Measurements from ENCODE around the gene AP4S1.
"Not testable (repeated sequence)": the region's sequence is repeated elsewhere in the genome, so short reads cannot be mapped to it uniquely, and the experiment has no call there.

The AP4S1 gene

DNA sequence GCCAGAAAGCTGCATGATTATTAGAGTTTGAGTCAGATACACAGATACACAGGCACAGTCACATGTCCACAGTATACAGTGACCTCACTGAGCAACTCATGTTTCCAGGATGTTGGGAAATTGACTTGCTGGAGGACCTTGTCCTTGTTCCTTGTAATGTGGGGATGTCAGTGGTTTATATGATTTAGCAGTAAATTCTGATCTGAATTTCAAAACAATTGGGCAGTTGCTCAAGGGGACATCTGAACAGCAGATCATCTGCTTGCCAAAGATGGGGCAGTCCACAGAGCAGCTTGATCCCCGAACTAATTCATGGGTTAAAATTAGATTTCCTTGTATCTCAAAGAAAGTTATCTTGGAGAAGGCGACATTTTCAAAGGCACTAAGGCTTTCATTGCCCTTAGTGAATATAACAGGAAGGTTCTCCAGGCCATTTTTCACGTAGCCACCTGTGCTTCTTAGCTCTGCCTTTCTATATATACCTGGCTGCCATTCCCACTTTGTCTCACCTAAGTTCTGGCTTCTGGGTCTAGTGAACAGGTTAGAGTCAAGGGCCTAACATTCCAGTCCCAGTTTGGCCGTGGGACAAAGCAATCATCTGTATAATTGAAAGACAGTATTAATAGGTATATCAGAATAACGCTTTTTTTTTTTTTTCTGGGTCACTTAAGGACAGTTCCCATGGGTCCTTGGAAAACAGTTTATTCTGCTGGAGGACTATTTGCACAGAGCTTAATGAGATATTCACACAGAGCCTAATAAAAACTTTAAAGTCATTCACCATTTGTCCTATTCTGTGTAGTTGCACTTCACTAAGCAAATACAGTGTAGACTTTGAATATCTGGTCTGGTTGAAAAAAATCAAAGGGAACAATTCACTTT lies 65.7 kb downstream of the AP4S1 start:
- peak; percentile 73 for DNase-seq

DNA sequence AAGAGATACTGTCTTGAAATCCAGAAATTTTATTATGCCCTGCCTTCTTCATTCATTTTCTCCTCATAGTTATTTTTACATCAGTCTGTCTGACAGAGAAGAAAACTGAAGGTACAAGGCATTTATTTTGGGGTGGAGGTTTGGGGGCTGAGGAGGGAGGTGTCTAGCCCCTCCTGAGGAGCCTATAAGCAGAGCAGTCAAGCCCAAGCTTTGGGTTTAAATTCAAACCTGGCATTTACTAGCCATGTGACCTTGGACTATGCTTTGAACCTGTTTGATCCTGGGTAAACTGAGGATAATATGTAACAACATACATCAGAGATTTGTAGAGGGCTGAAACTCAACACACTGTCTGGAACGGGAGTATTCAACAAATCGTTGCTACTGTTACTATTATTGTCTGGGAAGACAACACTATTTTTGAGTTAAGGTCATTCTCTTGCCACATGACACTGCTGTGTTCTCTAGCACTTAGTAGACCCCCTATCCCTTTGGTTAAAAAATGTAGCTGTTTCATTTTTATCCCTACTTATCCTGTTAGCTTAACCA lies 66.8 kb downstream of the AP4S1 start:
- DNase-seq = no peak

- not testable (repeated sequence) for DNase-seq
These were observed 68.7 kb downstream of the AP4S1 start for GRCh38 chr14:31093884-31094839.

GRCh38 chr14:31095817-31096216 lies 70.4 kb downstream of the AP4S1 start:
- DNase-seq = not testable (repeated sequence)

DNA sequence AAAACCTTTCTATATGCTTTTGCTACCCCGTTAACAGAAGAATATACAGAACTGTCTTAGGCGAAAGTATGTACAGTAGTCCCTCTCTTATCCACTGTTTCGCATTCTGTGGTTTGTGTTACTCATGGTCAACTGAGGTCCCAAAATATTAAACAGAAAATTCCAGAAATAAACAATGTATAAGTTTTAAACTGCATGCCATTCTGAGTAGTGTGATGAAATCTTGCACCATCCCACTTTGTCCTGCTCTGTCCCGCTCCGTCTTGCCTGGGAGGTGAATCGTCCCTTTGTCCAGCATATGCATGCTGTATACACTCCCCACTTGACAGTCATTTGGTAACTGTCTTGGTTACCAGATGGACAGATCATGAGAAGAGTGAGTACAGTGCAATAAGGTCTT lies 70.8 kb downstream of the AP4S1 start:
- DNase-seq = peak; percentile 54

DNA sequence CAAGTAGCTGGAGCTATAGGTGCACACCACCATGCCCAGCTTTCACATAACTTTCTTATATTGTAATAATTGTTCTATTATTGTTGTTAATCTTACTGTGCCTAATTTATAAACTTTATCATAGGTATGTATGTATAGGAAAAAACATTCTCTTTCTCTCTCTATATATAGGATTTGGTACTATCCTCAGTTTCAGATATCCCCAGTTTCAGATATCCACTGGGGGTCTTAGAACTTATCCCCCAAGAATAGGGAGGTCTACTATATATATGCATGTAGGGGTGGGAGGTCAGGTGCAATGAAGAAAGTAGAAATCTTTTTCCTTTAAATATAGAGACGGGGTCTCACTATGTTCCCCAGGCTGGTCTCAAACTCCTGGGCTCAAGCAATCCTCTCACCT lies 71.6 kb downstream of the AP4S1 start:
- no peak for DNase-seq

DNA sequence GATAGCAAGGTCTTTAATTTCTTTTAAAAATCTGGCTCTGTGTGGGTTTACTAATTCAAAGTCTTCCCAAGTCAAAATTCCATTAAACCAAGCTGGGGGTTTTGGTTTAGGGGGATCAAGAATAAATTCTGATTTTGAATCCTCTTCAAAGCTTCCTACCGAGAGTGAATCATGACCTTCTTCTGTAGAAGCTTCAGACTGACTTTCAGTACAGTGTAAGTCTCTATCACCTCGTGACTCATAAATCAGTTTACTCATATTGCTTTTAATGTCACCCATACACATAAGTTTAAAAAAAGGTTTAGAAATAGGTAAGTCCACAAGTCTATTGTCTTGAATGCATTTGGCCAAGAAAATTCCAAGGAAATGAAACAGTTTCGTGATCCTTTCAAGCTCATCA lies 81.3 kb downstream of the AP4S1 start:
- no peak for DNase-seq

GRCh38 chr14:31109257-31109656 lies 83.8 kb downstream of the AP4S1 start:
- no peak for DNase-seq

DNA sequence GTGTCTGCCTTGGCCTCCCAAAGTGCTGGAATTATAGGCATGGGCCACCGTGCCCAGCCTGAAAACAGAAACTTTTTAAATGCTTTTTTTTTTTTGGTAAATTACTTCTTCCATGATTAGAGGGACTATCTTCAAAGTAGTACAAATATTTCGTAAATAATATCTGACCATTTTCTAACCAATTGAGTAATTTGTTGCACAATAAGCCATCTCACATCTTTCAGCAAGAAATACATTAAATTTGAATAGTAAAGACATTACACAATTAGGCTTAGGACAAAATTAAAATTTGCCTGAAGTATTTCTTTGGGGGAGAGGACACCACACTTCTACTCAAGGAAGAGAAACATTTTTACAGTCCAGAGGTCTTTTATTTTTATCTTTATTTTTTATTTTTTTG lies 85.4 kb downstream of the AP4S1 start:
- DNase-seq = no peak

GRCh38 chr14:31113794-31114193 lies 88.3 kb downstream of the AP4S1 start:
- no peak for DNase-seq

GRCh38 chr14:31118892-31119291 lies 93.4 kb downstream of the AP4S1 start:
- no peak for DNase-seq

DNA sequence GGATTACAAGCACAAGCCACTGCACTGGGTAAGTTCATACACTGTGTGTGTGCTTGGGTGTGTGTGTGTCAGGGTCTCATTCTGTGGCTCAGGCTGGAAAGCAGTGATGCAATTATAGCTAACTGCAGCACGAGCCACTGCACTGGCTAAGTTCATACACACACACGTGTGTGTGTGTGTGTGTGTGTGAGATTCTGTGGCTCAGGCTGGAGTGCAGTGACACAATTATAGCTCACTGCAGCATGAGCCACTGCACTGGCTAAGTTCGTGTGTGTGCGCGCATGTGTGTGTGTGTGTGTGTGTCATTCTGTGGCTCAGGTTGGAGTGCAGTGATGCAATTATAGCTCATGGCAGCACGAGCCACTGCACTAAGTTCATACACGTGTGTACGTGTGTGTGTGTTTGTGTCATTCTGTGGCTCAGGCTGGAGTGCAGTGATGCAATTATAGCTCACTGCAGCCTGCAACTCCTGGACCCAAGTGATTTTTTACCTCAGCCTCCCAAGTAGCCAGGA lies 96.7 kb downstream of the AP4S1 start:
- peak; percentile 5 for DNase-seq

- no peak for DNase-seq
These were observed 97.5 kb downstream of the AP4S1 start for GRCh38 chr14:31122921-31123320.

GRCh38 chr14:31124197-31124596 lies 98.7 kb downstream of the AP4S1 start:
- peak; percentile 58 for DNase-seq

DNA sequence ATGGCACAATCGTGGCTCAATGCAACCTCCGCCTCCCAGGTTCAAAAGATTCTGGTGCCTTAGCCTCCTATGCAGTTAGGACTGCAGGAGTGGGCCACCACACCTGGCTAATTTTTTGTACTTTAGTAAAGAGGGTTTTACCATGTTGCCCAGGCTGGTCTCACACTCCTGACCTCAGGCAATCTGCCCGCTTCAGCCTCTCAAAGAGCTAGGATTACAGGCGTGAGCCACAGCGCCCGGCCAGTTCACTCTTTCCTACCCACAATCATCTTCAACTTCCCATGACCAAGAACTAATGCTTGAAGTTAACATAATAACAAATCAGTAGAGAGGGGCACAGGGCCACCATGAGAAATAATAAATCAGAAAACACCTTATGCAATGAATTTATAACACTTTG lies 99.8 kb downstream of the AP4S1 start:
- DNase-seq = no peak

GRCh38 chr14:31126680-31127079 lies 101.2 kb downstream of the AP4S1 start:
- DNase-seq = no peak

DNA sequence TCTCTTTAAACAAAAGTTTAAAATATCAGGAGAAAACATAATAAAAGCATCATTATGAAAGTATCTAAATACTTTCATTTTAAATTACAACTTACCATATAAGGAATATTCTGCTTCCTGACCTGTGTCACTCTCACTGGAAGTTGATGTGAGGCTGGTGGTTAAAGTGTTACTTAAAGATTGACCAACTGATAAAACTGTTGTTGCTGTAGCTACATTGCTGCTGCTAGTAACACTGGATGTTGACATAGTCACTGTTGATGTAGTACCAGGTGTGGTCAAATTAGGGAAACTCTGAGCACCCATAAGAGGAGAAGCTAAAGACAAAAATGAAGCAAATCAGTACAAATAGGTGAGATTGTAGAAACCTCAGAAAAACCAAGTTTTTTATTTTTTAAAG lies 102.2 kb downstream of the AP4S1 start:
- no peak for DNase-seq

DNA sequence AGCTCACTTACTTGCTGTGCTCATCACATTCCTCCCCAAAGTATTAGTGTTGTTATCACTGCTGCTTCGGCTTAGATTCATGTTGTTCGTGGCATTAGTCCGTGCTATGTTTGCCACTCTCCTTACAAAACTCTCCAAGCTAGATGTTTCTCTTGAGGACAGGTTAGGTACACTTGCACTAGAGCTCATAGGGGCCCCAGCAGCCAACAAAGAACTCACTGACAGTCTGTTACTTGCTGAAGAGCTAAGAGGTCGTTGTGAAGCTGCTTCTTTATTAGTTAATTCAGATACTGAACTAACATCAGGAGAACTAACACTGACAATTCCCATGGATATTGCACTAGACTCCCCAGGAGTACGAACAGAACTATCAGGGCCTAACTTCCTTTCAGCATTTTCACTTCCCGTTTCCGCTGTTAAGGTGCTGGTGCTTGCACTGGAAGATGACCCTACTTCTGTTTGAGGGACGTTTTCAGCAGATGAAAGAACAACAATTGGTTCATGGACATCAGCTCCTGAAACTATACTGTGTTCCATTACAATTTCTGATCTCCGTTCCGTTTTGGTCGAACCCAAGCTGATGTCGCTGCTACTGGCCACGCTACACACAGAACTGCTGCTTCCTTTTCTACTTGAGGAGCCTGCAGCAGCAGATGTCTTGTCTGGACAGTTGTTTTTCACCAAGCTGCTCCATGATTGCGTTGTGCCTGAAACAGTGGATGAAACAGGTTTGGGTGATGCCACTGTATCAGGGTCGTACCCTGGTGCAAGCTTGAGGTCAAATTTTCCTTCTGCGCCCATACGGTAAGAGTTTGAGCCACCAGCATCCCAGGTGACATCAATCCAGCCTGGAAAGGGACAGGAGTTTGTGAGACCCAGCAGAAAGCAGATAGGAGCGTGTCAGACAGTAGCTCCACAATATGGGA lies 103.4 kb downstream of the AP4S1 start:
- DNase-seq = no peak

GRCh38 chr14:31133133-31133532 lies 107.7 kb downstream of the AP4S1 start:
- no peak for DNase-seq

GRCh38 chr14:31137214-31137889 lies 111.9 kb downstream of the AP4S1 start:
- DNase-seq = no peak

GRCh38 chr14:31138301-31138700 lies 112.9 kb downstream of the AP4S1 start:
- DNase-seq = no peak

Measured in fibroblast of skin of abdomen (primary cell).